Measurements from ENCODE around the gene NUMA1.
A peak's percentile ranks its signal among the peaks of the same experiment; 100 is the strongest.

The NUMA1 gene

DNA sequence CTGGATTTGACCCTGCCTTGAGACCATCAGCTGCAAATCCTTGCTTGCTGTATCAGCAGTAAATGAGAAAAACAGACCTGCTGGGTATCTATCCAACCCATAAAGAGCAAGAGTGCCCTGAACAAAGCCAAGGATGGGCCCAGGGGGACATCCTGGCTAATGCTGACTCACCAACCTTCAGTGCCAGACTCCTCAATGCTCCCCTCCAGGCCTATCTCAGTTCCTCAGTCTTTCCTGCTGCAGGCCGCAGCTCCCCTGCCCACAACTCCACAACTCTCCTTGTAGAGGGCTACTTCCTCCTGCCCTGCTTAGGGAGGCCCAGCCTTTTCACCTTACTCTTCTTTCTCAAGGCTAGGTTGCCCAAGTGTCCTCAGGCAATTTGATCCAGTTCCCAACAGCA lies 20.1 kb upstream of the NUMA1 start:
- DNase-seq (ENCODE audit: low read depth) = no peak
- H3K4me3 ChIP-seq (ENCODE audit: low read length) = no peak overlapping the region
- TF ChIP-seq CTCF (conservative IDR thresholded peaks at IDR 0.05; ENCODE audit: low read depth, low read length) = no peak

DNA sequence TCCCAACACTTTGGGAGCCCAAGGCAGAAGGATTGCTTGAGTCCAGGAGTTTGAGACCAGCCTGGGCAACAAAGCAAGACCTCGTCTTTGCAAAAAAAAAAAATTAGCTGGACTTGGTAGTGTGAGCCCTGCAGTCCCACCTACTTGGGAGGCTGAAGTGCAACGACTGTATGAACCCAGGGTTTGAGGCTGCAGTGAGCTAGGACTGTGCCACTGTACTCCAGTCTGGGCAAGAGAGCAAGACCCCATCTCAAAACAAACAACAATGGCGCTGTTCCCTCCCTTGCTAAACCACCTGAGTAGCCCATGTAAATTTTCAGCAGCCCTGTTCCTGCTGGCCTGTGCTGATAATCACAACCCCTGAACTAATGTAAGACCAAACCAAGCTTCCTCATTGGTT lies 19.7 kb upstream of the NUMA1 start:
- no peak overlapping the region for H3K4me3 ChIP-seq (ENCODE audit: low read length)
- no peak for TF ChIP-seq CTCF (conservative IDR thresholded peaks at IDR 0.05; ENCODE audit: low read depth, low read length)
- no peak for DNase-seq (ENCODE audit: low read depth)

DNA sequence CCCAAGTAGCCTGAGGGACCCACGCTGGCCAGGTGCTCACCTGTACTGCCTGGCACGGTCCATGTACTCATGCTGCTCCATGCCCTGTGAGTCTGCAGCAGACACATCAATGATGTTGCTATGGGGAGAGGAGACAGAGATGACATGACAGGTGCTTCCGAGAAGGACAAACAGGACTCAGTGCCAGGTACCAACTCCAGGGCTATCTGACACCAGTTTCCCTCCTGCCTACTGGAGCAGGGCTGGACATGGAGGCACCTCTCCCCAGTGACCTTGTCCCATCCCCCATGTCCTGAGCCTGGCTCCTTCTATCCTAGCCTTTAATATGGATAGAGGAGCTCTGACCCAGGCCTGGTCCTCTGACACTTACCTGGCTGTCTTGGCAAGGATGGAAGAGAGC lies 18.4 kb upstream of the NUMA1 start:
- no peak for TF ChIP-seq CTCF (conservative IDR thresholded peaks at IDR 0.05; ENCODE audit: low read depth, low read length)
- DNase-seq (ENCODE audit: low read depth) = no peak

GRCh38 chr11:72091292-72091691 lies 10.9 kb upstream of the NUMA1 start:
- TF ChIP-seq CTCF (conservative IDR thresholded peaks at IDR 0.05; ENCODE audit: low read depth, low read length) = peak; percentile 91
- no peak overlapping the region for H3K4me3 ChIP-seq (ENCODE audit: low read length)
- DNase-seq (ENCODE audit: low read depth) = no peak

More for the DNA sequence above, 18.4 kb upstream of the NUMA1 start:
- H3K4me3 ChIP-seq (ENCODE audit: low read length) = no peak overlapping the region

DNA sequence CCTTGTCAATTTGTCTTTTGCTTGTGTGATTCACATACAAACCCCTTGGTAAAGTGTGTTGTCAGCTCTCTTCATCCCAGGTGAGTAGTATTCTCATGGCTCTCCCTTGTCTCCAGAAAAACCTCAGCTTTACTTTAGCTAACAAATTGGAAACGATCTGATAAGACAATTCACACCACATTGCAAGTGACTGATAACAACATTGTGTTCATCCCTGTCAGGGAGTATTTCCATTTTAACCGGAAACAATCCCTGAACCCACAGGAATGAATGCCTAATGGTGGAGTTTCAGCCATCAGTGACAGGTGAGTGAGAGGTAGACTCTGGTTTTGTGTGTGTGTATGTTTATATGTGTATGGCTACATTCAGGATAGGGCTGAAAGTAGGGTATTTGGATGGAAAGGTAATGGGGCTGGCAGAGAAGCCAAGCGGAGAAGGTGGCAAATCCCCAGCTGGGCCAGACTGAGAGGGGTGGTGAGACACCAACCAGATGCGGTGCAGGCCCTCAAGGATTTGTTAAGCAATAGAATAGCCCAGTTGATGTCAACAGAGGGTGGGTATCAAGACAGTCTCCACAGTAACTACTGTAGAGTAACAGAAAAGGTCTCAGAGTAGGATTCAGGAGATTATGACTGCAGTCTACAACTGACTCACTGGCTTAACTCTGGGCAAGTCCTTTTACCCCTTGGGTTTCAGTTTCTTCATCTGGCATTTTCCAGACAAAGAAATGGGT lies 7.9 kb upstream of the NUMA1 start:
- H3K4me3 ChIP-seq (ENCODE audit: low read length) = no peak overlapping the region
- no peak for TF ChIP-seq CTCF (conservative IDR thresholded peaks at IDR 0.05; ENCODE audit: low read depth, low read length)
- DNase-seq (ENCODE audit: low read depth) = no peak

GRCh38 chr11:72085621-72086351 lies 5.4 kb upstream of the NUMA1 start:
- TF ChIP-seq CTCF (conservative IDR thresholded peaks at IDR 0.05; ENCODE audit: low read depth, low read length) = no peak
- H3K4me3 ChIP-seq (ENCODE audit: low read length) = no peak overlapping the region
- no peak for DNase-seq (ENCODE audit: low read depth)

DNA sequence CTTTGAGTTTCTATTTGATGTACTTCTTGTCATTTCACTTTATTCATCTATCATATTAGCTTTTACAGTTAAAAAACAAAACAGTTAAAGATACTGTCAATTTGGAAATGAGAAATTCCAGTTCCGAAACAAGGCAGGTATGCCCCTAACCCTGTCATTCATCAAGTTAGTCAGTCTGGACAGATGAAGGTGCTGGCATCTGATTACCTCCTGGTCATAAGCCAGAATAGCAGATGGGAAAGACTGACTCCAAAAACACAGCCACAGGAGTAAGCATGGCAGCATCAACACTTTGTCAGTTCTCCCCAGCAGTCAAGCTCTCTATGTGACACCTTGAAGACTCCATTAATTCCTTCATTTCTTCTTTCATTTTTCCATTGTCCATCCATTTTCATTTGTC lies 4.6 kb upstream of the NUMA1 start:
- DNase-seq (ENCODE audit: low read depth) = no peak
- no peak overlapping the region for H3K4me3 ChIP-seq (ENCODE audit: low read length)
- TF ChIP-seq CTCF (conservative IDR thresholded peaks at IDR 0.05; ENCODE audit: low read depth, low read length) = no peak
